Endometrial microvascular endothelial cells (primary cell): ENCODE measurements around the gene VRK2. TPM values are rescaled to one million over a fixed set of nuclear protein-coding genes. Genes with fewer than 3 reads are reported as not detected.
"Not testable (repeated sequence)": the region's sequence is repeated elsewhere in the genome, so short reads cannot be mapped to it uniquely, and the experiment has no call there.

Experiments
- in situ Hi-C: cut with HindIII; loops from 2 replicates; pipeline ENCODE4 v1.10.0; 2017; ENCODE audit warnings: low sequenced_read_pairs, low pct_unique_long_range_greater_than_20kb; ENCODE audit errors: inconsistent ontology term
- total RNA-seq: library from RNA; depleted of rRNA; stranded (reverse); fragments of >200 nt; gene quantifications from one replicate; pipeline ENCODE4 v1.2.3, GENCODE V29; 2015; ENCODE audit errors: inconsistent ontology term

Gene VRK2
- total RNA-seq, 1 donor from 2014 or later, result 98.1 TPM

DNA sequence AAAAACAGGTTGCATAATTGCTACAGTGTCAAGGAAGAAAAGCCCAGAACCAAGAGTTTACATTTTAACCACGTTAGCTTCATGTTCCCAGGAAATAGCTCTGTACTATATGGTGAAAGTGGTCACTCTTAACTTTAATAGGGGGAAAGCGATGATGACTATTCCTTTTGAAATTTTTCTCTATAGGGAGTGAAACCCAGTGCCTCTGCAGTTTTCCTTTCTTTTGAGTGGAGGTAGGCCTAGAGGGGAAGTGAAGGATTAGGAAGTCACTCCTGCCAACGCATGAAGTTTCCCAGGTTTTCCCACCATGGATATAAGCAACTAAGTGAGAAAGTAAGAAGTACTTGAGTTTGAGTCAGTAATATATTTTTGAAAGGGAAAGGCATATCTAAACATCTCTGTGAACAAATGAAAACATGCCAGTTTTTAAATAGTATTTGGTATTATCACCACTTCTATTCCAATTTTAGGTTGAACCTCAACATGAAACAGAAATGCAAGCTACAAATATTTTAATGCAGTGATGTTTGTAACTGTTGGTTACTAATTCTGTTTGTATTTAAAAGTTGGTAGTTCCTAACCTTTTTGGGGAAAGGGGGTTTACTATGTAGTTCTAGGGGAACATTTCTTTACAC, 91.9 kb downstream of the VRK2 start:
- in situ Hi-C loops, result no loop called here

GRCh38 chr2:58140508-58141072, 94.0 kb downstream of the VRK2 start:
- in situ Hi-C loops, result no loop called here

DNA sequence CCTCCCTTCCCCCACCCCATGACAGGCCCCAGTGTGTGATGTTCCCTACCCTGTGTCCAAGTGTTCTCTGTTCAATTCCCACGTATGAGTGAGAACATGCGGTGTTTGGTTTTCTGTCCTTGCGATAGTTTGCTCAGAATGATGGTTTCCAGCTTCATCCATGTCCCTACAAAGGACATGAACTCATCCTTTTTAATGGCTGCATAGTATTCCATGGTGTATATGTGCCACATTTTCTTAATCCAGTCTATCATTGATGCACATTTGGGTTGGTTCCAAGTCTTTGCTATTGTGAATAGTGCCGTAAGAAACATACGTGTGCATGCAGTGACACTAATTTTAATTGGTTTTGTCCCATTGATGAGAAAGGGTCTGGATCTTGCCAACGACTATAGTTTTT, 99.2 kb downstream of the VRK2 start:
- in situ Hi-C loops, result not testable (repeated sequence)

DNA sequence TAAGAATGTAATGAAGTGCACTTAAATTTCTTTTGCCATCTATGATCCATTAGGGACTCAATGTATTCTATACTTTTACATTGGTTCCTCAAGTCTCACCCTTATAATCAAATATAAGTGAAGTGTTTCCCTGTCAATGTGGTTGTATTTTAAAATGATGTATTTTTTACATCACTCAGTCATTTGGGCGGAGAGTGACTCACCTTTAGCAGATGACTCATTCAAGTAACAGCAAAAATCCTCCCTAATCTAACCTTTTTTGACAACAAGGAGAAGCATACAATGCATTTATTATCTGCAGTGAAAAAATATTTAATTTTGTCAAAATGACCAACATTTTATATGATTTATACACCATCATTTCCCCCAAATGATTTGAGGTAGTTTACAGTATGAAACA, 100.1 kb downstream of the VRK2 start:
- in situ Hi-C loops, result no loop called here

DNA sequence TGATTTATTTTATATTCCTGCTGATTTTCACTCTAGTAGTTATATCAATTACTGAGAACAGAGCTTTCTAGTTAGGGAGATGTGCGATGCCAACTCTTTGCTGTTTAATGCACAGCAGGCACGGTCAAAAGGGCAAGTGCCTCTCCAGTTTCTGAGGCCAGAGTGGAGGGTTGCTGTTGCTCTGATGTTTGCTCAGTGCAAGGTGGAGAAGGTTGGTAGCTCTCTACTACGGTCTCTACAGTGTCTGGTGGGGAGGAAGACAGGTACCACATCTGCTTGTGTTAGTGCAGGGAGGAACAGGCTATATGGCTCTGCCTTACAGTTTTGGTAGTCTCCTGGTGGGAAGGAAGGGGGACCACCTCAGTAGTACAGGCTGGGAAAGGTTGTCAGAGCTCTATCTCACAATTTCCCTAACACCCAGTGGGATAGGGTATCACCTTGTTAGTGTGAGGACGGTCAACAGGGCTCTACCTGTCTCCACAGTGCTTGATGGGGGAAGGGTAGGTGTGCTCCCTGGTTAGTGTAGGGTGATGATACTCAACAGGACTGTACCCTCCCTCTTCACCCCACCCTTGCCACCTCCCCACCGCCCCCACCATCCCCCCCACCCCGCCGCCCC, 108.7 kb downstream of the VRK2 start:
- in situ Hi-C loops, result no loop called here

DNA sequence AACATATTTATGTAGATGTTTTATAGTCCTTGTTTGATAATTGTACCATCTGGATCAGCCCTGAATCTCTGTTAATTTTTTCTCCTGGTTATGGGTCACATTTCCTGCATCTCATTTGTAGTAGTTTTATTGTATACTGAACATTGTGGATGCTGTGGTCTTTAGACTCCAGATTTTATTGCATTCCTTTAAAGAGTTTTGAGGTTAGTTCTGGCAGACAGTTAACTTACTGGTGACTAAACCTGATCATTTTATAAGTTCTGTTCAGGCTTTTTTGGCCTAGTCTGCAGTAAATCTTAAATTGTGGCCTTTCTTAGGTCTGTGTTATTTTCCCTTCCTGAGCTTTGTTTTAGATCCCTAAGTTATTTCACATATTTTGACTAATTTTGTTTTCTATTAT, 110.2 kb downstream of the VRK2 start:
- in situ Hi-C loops, result no loop called here

DNA sequence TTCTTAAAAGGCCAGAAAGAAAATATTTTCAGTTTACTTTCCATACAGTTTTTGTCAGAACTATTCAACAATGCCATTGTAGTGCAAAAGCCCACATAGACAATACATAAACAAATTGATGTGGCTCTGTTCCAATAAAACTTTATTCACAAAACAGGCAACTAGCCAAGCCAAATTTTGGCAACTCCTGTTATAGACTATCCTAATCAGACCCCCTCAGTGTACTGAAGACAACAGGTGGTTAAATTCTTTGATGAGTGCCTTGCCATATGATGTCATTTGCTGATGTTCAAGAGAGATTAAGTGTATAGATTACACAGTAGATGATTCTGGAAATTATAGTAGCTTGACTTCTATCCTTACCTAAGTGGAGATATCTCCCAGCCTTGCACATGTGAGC, 111.1 kb downstream of the VRK2 start:
- in situ Hi-C loops, result no loop called here

DNA sequence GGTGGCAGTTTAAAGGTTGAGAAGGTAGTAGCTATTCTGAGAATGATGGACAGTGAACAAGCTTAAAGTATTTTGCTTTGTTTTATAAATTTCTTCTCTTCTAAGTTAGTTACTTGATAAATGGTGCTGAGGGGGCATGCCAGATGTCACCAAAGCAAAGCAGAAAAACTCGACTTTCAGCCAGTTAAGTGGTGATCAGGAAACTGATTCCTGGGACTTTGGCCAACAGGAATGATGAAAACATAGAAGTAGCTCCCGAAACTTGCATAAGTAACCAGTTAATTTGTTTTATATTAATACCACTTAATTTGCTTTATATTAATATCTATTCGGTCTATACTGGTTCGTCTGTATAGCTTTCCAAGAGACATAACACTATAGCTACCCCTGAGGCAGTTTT, 111.9 kb downstream of the VRK2 start:
- in situ Hi-C loops, result no loop called here

GRCh38 chr2:58163913-58164312, 117.3 kb downstream of the VRK2 start:
- in situ Hi-C loops, result no loop called here

GRCh38 chr2:58168130-58168529, 121.5 kb downstream of the VRK2 start:
- in situ Hi-C loops, result not testable (repeated sequence)

DNA sequence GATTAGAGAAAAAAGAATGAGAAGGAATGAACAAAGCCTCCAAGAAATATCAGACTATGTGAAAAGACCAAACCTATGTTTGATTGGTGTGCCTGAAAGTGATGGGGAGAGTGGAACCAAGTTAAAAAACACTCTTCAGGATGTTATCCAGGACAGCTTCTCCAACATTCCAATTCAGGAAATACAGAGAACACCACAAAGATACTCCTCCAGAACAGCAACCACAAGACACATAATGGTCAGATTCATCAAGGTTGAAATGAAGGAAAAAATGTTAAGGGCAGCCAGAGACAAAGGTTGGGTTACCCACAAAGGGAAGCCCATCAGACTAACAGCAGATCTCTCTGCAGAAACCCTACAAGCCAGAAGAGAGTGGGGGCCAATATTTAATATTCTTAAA, 123.2 kb downstream of the VRK2 start:
- in situ Hi-C loops, result not testable (repeated sequence)

- in situ Hi-C loops, result not testable (repeated sequence)
Observed at GRCh38 chr2:58170334-58170933, 123.8 kb downstream of the VRK2 start.

GRCh38 chr2:58171831-58172230, 125.2 kb downstream of the VRK2 start:
- in situ Hi-C loops, result not testable (repeated sequence)

DNA sequence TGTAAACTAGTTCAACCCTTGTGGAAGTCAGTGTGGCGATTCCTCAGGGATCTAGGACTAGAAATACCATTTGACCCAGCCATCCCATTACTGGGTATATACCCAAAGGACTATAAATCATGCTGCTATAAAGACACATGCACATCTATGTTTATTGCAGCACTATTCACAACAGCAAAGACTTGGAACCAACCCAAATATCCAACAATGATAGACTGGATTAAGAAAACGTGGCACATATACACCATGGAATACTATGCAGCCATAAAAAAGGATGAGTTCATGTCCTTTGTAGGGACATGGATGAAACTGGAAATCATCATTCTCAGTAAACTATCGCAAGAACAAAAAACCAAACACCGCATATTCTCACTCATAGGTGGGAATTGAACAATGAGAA, 130.6 kb downstream of the VRK2 start:
- in situ Hi-C loops, result not testable (repeated sequence)

DNA sequence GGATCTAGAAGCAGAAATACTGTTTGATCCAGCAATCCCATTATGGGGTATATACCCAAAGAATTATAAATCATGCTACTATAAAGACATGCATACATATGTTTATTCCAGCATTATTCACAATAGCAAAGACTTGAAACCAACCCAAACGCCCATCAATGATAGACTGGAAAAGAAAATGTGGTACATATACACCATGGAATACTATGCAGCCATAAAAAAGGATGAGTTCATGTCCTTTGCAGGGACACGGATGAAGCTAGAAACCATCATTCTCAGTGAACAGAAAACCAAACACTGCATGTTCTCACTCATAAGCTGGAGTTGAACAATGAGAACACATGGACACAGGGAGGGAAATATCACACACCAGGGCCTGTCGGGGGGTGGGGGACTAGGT, 133.6 kb downstream of the VRK2 start:
- in situ Hi-C loops, result not testable (repeated sequence)

GRCh38 chr2:58180635-58181034, 134.0 kb downstream of the VRK2 start:
- in situ Hi-C loops, result no loop called here

- in situ Hi-C loops, result no loop called here
Observed at GRCh38 chr2:58182527-58182926, 135.9 kb downstream of the VRK2 start.

- in situ Hi-C loops, result no loop called here
Observed at GRCh38 chr2:58186501-58186900, 139.9 kb downstream of the VRK2 start.

GRCh38 chr2:58187022-58187421, 140.4 kb downstream of the VRK2 start:
- in situ Hi-C loops, result not testable (repeated sequence)

DNA sequence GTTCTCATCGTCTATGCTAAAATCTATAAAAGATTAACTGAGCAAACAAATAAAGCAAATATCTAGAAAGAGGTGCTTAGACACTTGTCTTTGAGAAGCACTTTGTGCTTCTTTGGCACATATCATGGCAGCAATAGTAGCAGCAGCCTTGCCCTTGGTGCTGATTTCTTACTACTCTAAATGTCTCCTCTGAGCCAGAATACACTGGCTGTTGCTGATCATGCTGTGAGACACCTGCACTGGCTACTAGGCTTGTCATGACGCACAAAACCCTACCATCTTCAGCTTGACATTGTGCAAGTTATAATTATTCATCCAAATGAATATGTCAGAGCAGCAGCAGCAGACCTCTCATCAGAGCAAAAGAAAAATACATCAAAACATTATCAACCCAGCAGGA, 147.9 kb downstream of the VRK2 start:
- in situ Hi-C loops, result no loop called here
